Hepatocyte (in vitro differentiated cells): ENCODE measurements around the gene JAK1.

Experiments
- EZH2 ChIP-seq: fragments of 200-600 bp; sonication (generic); IDR thresholded peaks from 2 replicates; pipeline ENCODE4 v1.6.1; 2016; ENCODE audit warnings: antibody characterized with exemption, mild to moderate bottlenecking, borderline replicate concordance
- TF ChIP-seq, protein P1 (sequence below): fragments of 200-600 bp; sonication (generic); IDR thresholded peaks from 2 replicates; pipeline ENCODE4 v1.5.1; 2016; ENCODE audit warnings: antibody characterized with exemption, mild to moderate bottlenecking; ENCODE audit not compliant: poor library complexity

- TF ChIP-seq, protein P1, sequence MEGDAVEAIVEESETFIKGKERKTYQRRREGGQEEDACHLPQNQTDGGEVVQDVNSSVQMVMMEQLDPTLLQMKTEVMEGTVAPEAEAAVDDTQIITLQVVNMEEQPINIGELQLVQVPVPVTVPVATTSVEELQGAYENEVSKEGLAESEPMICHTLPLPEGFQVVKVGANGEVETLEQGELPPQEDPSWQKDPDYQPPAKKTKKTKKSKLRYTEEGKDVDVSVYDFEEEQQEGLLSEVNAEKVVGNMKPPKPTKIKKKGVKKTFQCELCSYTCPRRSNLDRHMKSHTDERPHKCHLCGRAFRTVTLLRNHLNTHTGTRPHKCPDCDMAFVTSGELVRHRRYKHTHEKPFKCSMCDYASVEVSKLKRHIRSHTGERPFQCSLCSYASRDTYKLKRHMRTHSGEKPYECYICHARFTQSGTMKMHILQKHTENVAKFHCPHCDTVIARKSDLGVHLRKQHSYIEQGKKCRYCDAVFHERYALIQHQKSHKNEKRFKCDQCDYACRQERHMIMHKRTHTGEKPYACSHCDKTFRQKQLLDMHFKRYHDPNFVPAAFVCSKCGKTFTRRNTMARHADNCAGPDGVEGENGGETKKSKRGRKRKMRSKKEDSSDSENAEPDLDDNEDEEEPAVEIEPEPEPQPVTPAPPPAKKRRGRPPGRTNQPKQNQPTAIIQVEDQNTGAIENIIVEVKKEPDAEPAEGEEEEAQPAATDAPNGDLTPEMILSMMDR: no peak
- no peak for TF ChIP-seq EZH2
These were observed 16.0 kb downstream of the JAK1 start for GRCh38 chr1:64950284-64950809.
